Measurements from ENCODE around the gene CHFR. TPM values are rescaled to one million over a fixed set of nuclear protein-coding genes. Genes with fewer than 3 reads are reported as not detected.

The CHFR gene
- total RNA-seq, 1 donor from 2014 or later = 37.1 TPM

DNA sequence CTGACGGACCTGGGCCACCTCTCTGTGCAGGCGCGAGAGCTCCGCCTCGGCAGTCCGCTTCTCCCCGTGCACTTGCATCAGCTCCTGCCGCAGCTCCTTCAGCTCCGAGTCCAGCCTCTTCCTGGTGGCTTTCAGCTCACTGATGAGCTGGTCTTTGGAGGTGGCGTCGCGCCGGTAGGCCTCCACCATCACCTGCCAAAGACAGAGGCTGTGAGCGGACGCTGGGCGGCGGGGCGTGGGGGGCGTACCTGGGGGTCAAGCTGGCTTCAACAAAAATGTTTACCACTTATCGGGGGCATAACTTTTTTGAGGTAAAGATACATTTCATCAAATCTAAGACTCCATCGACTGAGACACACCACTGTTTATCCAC is 98.3 kb downstream of the CHFR start:
- H3K27me3 ChIP-seq = no peaks in the 10 kb centered on the region
- no peak overlapping the region for H3K4me3 ChIP-seq
- peaks cover 0 to 75% of the 10 kb centered on the region in 2 donors for H3K36me3 ChIP-seq
- no peak overlapping the region for H3K27ac ChIP-seq
- DNase-seq (ENCODE audit: extremely low spot score in 2 of 2) = no peak
- H3K9me3 ChIP-seq = no peaks in the 10 kb centered on the region
- TF ChIP-seq, protein P1, sequence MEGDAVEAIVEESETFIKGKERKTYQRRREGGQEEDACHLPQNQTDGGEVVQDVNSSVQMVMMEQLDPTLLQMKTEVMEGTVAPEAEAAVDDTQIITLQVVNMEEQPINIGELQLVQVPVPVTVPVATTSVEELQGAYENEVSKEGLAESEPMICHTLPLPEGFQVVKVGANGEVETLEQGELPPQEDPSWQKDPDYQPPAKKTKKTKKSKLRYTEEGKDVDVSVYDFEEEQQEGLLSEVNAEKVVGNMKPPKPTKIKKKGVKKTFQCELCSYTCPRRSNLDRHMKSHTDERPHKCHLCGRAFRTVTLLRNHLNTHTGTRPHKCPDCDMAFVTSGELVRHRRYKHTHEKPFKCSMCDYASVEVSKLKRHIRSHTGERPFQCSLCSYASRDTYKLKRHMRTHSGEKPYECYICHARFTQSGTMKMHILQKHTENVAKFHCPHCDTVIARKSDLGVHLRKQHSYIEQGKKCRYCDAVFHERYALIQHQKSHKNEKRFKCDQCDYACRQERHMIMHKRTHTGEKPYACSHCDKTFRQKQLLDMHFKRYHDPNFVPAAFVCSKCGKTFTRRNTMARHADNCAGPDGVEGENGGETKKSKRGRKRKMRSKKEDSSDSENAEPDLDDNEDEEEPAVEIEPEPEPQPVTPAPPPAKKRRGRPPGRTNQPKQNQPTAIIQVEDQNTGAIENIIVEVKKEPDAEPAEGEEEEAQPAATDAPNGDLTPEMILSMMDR (IDR thresholded peaks at IDR 0.05) = no peak
- no peak for TF ChIP-seq POLR2A (IDR thresholded peaks at IDR 0.05)
- no peak for TF ChIP-seq POLR2AphosphoS5 (IDR thresholded peaks at IDR 0.05; ENCODE audit: insufficient read depth in 1 of 2, low read depth in 1 of 2)
- H3K4me1 ChIP-seq = no peaks in the 10 kb centered on the region
- intact Hi-C loops (cut with DNase I) = no loop called here

DNA sequence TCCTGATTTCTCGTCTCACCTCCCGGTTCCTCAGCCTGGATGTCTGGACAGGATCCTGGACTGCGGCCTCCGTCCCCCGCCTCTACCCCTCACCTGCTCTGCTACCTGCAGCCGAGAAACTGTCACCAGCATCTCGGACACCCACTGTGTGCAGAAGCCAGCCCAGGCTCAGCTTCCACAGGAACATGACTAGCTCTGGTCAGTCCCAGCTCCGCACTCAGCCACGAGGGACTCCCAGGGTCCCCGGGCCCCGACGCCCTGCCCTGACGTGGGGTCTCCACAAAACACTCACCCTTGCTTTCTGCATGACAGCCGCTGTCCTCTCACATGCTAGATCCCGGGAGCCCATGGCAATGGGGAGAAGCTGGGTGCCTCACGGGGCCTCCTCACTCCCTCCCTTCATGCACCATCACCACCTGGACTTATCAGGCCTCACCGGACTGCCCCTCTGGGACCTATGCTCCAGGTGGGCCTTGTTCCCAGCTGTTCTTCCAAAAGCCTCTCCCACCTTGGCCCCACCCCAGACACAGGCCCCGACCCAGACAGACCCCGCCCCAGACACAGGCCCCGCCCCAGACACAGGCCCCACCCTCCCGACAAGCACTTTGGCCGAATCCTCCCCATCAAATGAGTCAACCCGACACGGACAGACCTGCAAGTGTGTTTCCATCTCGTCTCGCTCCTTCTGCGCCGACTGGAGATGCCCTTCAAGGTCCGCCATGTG is 98.9 kb downstream of the CHFR start:
- H3K27me3 ChIP-seq = no peaks in the 10 kb centered on the region
- no peak for DNase-seq (ENCODE audit: extremely low spot score in 2 of 2)
- H3K9me3 ChIP-seq = no peaks in the 10 kb centered on the region
- H3K4me1 ChIP-seq = no peaks in the 10 kb centered on the region
- no peak overlapping the region for H3K4me3 ChIP-seq
- intact Hi-C loops (cut with DNase I) = no loop called here
- H3K36me3 ChIP-seq = peaks cover 0 to 75% of the 10 kb centered on the region in 2 donors
- no peak overlapping the region for H3K27ac ChIP-seq
- TF ChIP-seq POLR2AphosphoS5 (IDR thresholded peaks at IDR 0.05; ENCODE audit: insufficient read depth in 1 of 2, low read depth in 1 of 2) (no peak), POLR2A (IDR thresholded peaks at IDR 0.05) (no peak)
- TF ChIP-seq, protein P1 (IDR thresholded peaks at IDR 0.05) = no peak

DNA sequence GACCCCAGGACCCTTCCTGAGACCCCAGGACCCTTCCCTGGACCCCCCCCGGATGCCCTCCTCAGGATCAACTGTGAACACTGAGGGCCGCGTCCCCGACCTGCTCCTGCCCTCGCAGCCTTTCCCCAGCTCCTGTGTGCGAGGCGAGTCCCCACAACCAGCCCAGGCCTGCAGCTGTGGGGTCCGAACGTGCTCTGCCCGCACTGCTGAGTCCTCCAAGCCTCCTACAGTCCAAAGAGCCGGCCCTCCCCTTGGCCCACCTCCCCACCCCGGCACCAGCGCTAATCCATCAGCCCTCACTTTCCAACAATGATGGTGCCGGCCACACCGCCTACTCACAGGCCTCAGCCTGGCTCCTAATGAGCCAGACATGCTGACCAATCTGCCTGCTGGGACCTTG is 99.5 kb downstream of the CHFR start:
- peaks cover 0 to 81% of the 10 kb centered on the region in 2 donors for H3K36me3 ChIP-seq
- TF ChIP-seq, protein P1 (IDR thresholded peaks at IDR 0.05) = no peak
- TF ChIP-seq POLR2A (IDR thresholded peaks at IDR 0.05) = no peak
- TF ChIP-seq POLR2AphosphoS5 (IDR thresholded peaks at IDR 0.05; ENCODE audit: insufficient read depth in 1 of 2, low read depth in 1 of 2) = no peak
- no peaks in the 10 kb centered on the region for H3K9me3 ChIP-seq
- intact Hi-C loops (cut with DNase I) = no loop called here
- DNase-seq (ENCODE audit: extremely low spot score in 2 of 2) = no peak
- no peaks in the 10 kb centered on the region for H3K4me1 ChIP-seq
- H3K27me3 ChIP-seq = no peaks in the 10 kb centered on the region
- H3K27ac ChIP-seq = no peak overlapping the region
- no peak overlapping the region for H3K4me3 ChIP-seq

DNA sequence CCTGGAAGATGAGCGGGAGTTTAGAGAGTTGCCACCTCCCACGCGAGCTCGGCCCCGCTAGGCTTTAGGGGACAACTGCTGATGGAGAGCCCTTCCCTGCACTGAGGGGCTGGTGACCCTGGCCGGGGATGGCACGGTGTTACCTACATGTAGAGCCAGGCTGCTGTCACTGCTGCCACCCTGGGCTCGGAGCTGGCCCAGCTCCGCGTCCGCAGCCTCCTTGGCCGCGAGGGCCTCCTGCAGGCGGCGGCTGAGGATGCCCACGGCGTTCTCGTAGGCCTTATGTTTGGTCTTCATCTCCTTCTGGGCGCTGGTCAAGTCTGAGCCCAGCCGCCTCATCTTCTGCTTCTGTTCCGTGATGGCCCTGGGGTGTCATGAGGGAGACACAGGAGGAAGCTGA is 101.2 kb downstream of the CHFR start:
- no peak overlapping the region for H3K27ac ChIP-seq
- H3K9me3 ChIP-seq = no peaks in the 10 kb centered on the region
- no peak for TF ChIP-seq POLR2A (IDR thresholded peaks at IDR 0.05)
- TF ChIP-seq POLR2AphosphoS5 (IDR thresholded peaks at IDR 0.05; ENCODE audit: insufficient read depth in 1 of 2, low read depth in 1 of 2) = no peak
- TF ChIP-seq, protein P1 (IDR thresholded peaks at IDR 0.05) = no peak
- H3K4me1 ChIP-seq = no peaks in the 10 kb centered on the region
- no peak for DNase-seq (ENCODE audit: extremely low spot score in 2 of 2)
- intact Hi-C loops (cut with DNase I) = no loop called here
- H3K4me3 ChIP-seq = no peak overlapping the region
- peaks cover 0 to 86% of the 10 kb centered on the region in 2 donors for H3K36me3 ChIP-seq
- H3K27me3 ChIP-seq = no peaks in the 10 kb centered on the region

DNA sequence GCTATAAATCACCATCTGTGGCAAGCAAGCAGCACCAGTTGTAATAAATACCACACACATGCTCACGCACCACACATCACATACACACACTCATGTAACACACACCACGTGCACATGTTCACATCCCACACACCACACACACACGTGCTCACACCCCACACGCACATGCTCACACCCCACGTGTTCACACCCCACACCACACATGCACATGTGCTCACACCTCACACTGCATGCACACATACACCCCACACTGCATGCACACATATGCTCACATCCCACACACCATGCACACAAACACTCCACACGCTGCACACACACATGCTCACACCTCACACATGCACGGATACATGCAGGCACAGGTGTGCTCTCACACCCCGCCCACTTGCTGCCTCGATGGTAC is 102.8 kb downstream of the CHFR start:
- no peaks in the 10 kb centered on the region for H3K27me3 ChIP-seq
- H3K36me3 ChIP-seq = peaks cover 0 to 93% of the 10 kb centered on the region in 2 donors
- intact Hi-C loops (cut with DNase I) = no loop called here
- no peaks in the 10 kb centered on the region for H3K4me1 ChIP-seq
- TF ChIP-seq POLR2AphosphoS5 (IDR thresholded peaks at IDR 0.05; ENCODE audit: insufficient read depth in 1 of 2, low read depth in 1 of 2) (no peak), POLR2A (IDR thresholded peaks at IDR 0.05) (no peak)
- TF ChIP-seq, protein P1 (IDR thresholded peaks at IDR 0.05) = no peak
- no peaks in the 10 kb centered on the region for H3K9me3 ChIP-seq
- H3K27ac ChIP-seq = no peak overlapping the region
- no peak overlapping the region for H3K4me3 ChIP-seq
- no peak for DNase-seq (ENCODE audit: extremely low spot score in 2 of 2)

Data from vagina (tissue), 2 donors.